GM23338 (cell line): ENCODE data around the gene HSDL2.

Experiments
- CREB1 ChIP-seq: fragments of 250-450 bp; sonication (Bioruptor Pico); IDR thresholded peaks from 2 replicates; pipeline ENCODE4 v1.5.0; 2020; ENCODE audit warnings: low read depth, mild to moderate bottlenecking, moderate library complexity
- EZH2 ChIP-seq: fragments of 200-600 bp; sonication (generic); IDR thresholded peaks from one replicate; pipeline ENCODE4 v1.8.0; 2017; ENCODE audit warnings: antibody characterized with exemption, mild to moderate bottlenecking, low read depth; ENCODE audit not compliant: unreplicated experiment
- EZH2phosphoT487 ChIP-seq: fragments of 200-600 bp; sonication (generic); IDR thresholded peaks from one replicate; pipeline ENCODE4 v1.8.1; 2018; ENCODE audit warnings: antibody characterized with exemption; ENCODE audit not compliant: unreplicated experiment
- JUNB ChIP-seq: IDR thresholded peaks from one replicate; pipeline ENCODE4 v1.6.1; 2016; ENCODE audit warnings: antibody characterized with exemption; ENCODE audit not compliant: unreplicated experiment
- POLR2AphosphoS5 ChIP-seq: IDR thresholded peaks from 2 replicates; pipeline ENCODE4 v1.6.1; 2016; ENCODE audit warnings: antibody characterized with exemption, low read depth
- TF ChIP-seq, protein P1 (sequence below), 2 experiments: fragments of 200-600 bp in 1 of 2; sonication (generic) in 1 of 2; conservative IDR thresholded peaks; 2 replicates each; pipeline versions ENCODE4 v1.5.1 to v1.6.1; 2016 to 2017; ENCODE audit warnings: antibody characterized with exemption in 2 of 2, low read depth in 2 of 2, mild to moderate bottlenecking in 2 of 2, moderate library complexity in 1 of 2
- TF ChIP-seq, protein P2 (sequence below): IDR thresholded peaks from one replicate; pipeline ENCODE4 v1.6.1; 2018; ENCODE audit warnings: antibody characterized with exemption; ENCODE audit not compliant: unreplicated experiment

DNA sequence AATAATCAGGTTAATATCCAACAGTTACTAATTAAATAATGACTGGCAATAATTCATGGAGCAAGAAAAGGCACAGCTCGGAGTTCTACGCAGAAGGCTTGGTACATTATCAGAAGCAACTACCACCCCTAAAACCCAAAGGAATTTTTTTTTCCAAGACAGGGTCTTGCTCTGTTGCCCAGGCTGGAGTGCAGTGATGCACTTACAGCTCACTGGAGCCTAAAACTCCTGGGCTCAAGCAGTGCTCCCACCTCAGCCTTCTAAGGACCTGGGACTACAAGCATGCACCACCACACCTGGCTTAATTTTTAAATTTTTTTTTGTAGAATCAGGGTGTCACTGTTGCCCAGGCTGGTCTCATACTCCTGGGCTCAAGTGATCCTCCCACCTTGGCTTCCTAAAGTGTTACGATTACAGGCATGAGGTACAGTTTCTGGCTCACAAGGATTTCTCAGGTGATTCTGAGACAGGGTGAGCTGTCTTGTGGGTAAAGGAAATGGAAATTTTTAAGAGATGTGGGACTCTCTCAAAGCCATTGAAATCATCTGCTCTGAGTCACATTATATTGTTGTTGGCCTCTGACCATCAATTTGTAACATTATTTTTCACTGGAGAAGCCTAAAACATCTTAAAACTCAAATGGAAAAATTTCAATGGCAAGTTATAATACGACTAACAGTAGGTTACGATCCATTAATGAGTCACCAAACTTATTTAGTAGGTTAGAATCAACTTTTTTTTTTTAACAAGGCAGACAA lies 19.7 kb upstream of the HSDL2 start:
- TF ChIP-seq, protein P1, sequence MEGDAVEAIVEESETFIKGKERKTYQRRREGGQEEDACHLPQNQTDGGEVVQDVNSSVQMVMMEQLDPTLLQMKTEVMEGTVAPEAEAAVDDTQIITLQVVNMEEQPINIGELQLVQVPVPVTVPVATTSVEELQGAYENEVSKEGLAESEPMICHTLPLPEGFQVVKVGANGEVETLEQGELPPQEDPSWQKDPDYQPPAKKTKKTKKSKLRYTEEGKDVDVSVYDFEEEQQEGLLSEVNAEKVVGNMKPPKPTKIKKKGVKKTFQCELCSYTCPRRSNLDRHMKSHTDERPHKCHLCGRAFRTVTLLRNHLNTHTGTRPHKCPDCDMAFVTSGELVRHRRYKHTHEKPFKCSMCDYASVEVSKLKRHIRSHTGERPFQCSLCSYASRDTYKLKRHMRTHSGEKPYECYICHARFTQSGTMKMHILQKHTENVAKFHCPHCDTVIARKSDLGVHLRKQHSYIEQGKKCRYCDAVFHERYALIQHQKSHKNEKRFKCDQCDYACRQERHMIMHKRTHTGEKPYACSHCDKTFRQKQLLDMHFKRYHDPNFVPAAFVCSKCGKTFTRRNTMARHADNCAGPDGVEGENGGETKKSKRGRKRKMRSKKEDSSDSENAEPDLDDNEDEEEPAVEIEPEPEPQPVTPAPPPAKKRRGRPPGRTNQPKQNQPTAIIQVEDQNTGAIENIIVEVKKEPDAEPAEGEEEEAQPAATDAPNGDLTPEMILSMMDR (conservative IDR thresholded peaks at IDR 0.05; ENCODE audit: low read depth in 2 of 2), result no peak
- TF ChIP-seq, protein P2, sequence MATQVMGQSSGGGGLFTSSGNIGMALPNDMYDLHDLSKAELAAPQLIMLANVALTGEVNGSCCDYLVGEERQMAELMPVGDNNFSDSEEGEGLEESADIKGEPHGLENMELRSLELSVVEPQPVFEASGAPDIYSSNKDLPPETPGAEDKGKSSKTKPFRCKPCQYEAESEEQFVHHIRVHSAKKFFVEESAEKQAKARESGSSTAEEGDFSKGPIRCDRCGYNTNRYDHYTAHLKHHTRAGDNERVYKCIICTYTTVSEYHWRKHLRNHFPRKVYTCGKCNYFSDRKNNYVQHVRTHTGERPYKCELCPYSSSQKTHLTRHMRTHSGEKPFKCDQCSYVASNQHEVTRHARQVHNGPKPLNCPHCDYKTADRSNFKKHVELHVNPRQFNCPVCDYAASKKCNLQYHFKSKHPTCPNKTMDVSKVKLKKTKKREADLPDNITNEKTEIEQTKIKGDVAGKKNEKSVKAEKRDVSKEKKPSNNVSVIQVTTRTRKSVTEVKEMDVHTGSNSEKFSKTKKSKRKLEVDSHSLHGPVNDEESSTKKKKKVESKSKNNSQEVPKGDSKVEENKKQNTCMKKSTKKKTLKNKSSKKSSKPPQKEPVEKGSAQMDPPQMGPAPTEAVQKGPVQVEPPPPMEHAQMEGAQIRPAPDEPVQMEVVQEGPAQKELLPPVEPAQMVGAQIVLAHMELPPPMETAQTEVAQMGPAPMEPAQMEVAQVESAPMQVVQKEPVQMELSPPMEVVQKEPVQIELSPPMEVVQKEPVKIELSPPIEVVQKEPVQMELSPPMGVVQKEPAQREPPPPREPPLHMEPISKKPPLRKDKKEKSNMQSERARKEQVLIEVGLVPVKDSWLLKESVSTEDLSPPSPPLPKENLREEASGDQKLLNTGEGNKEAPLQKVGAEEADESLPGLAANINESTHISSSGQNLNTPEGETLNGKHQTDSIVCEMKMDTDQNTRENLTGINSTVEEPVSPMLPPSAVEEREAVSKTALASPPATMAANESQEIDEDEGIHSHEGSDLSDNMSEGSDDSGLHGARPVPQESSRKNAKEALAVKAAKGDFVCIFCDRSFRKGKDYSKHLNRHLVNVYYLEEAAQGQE, result no peak
- no peak for TF ChIP-seq CREB1 (CRISPR knock-in tag)
- TF ChIP-seq EZH2, result no peak
- no peak for TF ChIP-seq JUNB
- TF ChIP-seq POLR2AphosphoS5, result no peak
- TF ChIP-seq EZH2phosphoT487, result no peak
